Measurements from ENCODE around the gene NET1. TPM values are rescaled to one million over a fixed set of nuclear protein-coding genes. Genes with fewer than 3 reads are reported as not detected.
A peak's percentile ranks its signal among the peaks of the same experiment; 100 is the strongest.

NET1 gene
- total RNA-seq, 1 donor from 2014 or later = 70.2 TPM

- H3K36me3 Mint-ChIP-seq (ENCODE audit: low read depth) = peaks cover 45% of the 10 kb centered on the region
- no peak overlapping the region for H3K4me3 Mint-ChIP-seq
- no peaks in the 10 kb centered on the region for H3K27me3 Mint-ChIP-seq (ENCODE audit: low read depth)
- peaks cover 21% of the 10 kb centered on the region for H3K4me1 Mint-ChIP-seq
- no peak overlapping the region for H3K27ac Mint-ChIP-seq (ENCODE audit: unreplicated experiment)
- H3K9me3 Mint-ChIP-seq = no peaks in the 10 kb centered on the region
- DNase-seq (ENCODE audit: low read depth, low spot score) = no peak
- no peak for TF ChIP-seq CTCF (conservative IDR thresholded peaks at IDR 0.05)
These were observed 45.4 kb downstream of the NET1 start for GRCh38 chr10:5457741-5458140.

GRCh38 chr10:5458425-5458824, 46.1 kb downstream of the NET1 start:
- Mint-ChIP-seq H3K27me3 (ENCODE audit: low read depth) (no peaks in the 10 kb centered on the region), H3K36me3 (ENCODE audit: low read depth) (peaks cover 48% of the 10 kb centered on the region), H3K9me3 (peaks cover 3% of the 10 kb centered on the region), H3K4me1 (peaks cover 24% of the 10 kb centered on the region), H3K27ac (ENCODE audit: unreplicated experiment) (no peak overlapping the region), H3K4me3 (no peak overlapping the region)
- DNase-seq (ENCODE audit: low read depth, low spot score) = no peak
- no peak for TF ChIP-seq CTCF (conservative IDR thresholded peaks at IDR 0.05)

GRCh38 chr10:5458949-5459747, 46.8 kb downstream of the NET1 start:
- TF ChIP-seq CTCF (conservative IDR thresholded peaks at IDR 0.05) = no peak
- H3K4me1 Mint-ChIP-seq = peaks cover 28% of the 10 kb centered on the region
- H3K4me3 Mint-ChIP-seq = no peak overlapping the region
- peaks cover 51% of the 10 kb centered on the region for H3K36me3 Mint-ChIP-seq (ENCODE audit: low read depth)
- no peak overlapping the region for H3K27ac Mint-ChIP-seq (ENCODE audit: unreplicated experiment)
- no peaks in the 10 kb centered on the region for H3K27me3 Mint-ChIP-seq (ENCODE audit: low read depth)
- H3K9me3 Mint-ChIP-seq = peaks cover 6% of the 10 kb centered on the region
- DNase-seq (ENCODE audit: low read depth, low spot score) = no peak

- Mint-ChIP-seq H3K9me3 (peaks cover 10% of the 10 kb centered on the region), H3K27ac (ENCODE audit: unreplicated experiment) (peak overlapping the region; percentile 38), H3K4me3 (peak overlapping the region; percentile 49), H3K27me3 (ENCODE audit: low read depth) (no peaks in the 10 kb centered on the region), H3K4me1 (peaks cover 37% of the 10 kb centered on the region), H3K36me3 (ENCODE audit: low read depth) (peaks cover 51% of the 10 kb centered on the region)
- DNase-seq (ENCODE audit: low read depth, low spot score) = no peak
- TF ChIP-seq CTCF (conservative IDR thresholded peaks at IDR 0.05) = no peak
These were observed 48.3 kb downstream of the NET1 start for GRCh38 chr10:5460468-5461202.

DNA sequence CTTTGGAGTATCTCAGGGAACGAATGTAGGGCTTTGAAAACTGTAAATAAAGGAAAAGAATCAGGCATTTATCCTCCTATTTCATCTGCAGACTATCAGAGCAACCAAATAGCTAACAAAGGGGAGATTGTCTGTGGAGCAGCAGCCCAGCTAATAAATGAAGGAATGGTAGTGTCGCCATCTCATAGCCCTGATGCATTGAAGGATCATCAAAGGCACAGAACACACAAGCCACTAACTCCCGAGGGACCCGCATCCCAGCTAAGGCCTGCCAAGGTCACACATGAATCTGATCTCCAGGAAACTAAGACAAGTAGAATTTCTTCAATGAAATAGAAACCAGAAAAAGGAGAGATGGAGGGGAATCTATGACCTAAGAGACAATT, 48.8 kb downstream of the NET1 start:
- Mint-ChIP-seq H3K27ac (ENCODE audit: unreplicated experiment) (peak overlapping the region; percentile 22), H3K9me3 (peaks cover 10% of the 10 kb centered on the region), H3K36me3 (ENCODE audit: low read depth) (peaks cover 51% of the 10 kb centered on the region), H3K4me3 (peak overlapping the region; percentile 49), H3K27me3 (ENCODE audit: low read depth) (no peaks in the 10 kb centered on the region), H3K4me1 (peaks cover 40% of the 10 kb centered on the region)
- DNase-seq (ENCODE audit: low read depth, low spot score) = no peak
- no peak for TF ChIP-seq CTCF (conservative IDR thresholded peaks at IDR 0.05)

All from neural crest cell (in vitro differentiated cells).